GM18507 (cell line): Measurements from ENCODE around the gene LRMDA.

ENCODE experiments used
- DNase-seq: peaks from one replicate; pipeline ENCODE4 v3.0.0; 2011; ENCODE audit warnings: low read depth; ENCODE audit not compliant: insufficient read length; ENCODE audit errors: extremely low spot score
- FAIRE-seq: peaks from 2 replicates; lab custom pipeline; 2011; peaks lifted over from hg19 to GRCh38; lab: Jason Lieb, UNC

LRMDA gene

DNA sequence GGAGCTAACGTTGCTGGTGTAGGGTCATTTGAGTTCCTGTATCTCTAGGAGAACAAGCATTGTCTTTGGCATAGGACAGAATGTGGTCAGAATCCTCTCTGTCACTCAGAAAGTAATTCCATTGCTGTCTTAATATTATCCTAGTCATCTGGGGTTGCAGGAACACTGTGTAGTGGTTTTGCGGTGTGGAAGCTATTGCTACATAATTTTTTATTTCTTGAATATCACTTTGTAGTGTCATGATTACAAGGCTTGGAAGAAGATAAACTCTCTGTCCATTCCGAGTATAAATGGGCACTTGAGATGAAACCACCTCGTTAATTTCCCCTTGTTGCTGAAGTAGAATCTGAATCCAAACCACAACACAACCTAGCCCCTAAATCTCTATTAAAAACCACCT is 919.2 kb downstream of the LRMDA start:
- no peak for DNase-seq
- no peak for FAIRE-seq

DNA sequence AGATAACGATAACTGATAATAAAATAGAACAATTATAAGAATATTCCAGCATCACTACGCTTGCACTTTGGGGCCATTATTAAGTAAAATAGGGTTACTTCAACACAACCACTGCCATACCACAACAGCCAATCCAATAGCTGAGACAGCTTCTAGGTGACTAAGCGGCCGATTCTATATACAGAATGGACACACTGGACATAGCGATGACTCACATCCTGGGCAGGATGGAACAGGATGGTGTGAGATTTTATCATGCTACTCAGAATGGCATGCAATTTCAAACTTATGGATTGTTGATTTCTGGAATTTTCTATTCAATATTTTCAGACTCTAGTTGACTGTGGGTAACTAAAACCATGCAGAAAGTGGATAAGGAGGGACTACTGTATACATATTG is 920.9 kb downstream of the LRMDA start:
- DNase-seq, result no peak
- FAIRE-seq, result no peak

DNA sequence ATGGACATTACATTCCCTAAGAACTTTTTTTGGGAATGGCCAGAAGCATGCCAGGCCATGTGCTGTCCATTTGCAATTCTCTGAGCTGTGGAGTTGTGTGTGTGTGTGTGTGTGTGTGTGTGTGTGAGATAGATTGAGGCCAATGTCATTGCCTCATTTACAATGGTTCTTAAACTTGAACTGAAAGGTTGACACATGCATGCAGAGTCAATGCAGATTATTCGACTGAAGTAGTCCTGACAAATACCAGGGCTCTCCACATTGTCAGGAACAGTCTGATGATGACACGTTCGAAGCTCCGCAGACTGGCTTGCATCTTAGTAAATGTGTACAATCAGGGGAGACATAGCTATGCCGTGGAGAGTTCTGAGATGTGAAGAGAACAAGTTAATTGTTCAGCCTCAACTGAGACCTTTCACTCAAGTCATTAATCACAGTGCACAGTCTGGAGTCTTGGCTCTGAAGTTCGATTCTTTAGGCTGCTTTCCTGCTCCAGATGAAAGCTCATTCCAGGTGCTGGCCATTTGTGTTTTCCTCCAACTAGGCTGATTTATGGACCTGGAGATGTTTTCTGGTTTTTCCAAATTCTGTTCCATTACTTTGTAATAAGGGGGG is 921.9 kb downstream of the LRMDA start:
- no peak for DNase-seq
- no peak for FAIRE-seq

DNA sequence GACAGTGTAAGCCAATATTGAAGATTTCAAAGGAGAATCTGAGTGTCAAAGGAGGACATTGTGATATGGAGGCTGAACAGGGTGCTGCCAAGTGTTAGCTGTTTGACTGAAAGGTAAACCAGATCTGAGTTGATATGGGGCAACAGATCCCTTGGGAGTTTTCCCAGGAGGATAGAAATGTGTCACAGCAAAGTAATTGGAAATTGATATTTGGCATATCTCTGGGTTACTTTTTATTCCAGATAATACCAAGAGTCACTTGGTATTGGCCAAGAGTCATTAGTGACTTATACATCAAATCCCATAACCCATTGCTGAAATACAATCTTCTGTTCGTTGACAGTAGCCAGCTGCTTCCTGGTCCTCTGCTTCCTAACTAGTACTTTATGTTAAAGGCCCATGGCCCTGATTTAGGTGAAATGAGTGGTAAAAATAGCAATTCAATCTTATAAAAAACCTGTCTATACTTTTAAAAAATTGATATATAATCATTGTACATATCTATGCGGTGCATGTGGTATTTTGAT is 922.9 kb downstream of the LRMDA start:
- FAIRE-seq (no peak), DNase-seq (no peak)

DNA sequence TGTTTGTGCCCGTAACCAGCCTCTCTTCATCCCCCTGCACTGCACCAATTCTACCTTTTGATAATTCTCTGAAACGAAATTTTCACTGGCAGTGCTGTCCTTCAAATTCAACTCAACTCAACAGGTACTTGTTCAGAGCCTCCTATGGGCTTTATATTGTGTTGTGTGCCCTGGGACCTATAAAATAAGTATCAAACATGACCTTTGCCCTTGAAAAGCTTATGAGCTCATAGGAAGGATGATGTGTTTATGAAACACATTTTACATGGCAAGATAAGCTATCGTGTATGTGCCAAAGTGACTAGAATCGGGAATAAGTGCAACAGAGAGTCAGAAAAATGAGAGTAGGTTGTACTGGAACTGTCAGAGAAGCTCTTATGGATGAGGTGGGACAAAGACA is 923.5 kb downstream of the LRMDA start:
- DNase-seq (no peak), FAIRE-seq (no peak)

DNA sequence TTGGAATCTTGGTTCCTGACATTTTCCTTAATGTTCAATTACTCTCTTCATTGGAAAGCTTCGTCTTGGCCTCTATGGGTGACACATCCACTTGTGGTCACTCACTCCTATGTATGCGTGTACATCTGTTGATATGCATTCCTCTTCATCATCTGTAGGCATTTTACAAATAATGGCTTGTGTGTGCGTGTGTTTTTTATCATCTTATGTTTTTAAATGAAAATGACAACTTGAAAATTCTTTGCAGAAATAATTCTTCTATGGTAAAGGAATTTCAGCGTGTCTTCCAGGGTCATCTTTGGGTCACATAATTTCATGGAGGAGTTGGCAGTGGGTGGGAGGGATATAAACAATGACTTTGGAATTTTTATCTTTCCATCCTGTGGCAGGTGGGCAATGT is 925.1 kb downstream of the LRMDA start:
- DNase-seq, result no peak
- FAIRE-seq, result no peak

DNA sequence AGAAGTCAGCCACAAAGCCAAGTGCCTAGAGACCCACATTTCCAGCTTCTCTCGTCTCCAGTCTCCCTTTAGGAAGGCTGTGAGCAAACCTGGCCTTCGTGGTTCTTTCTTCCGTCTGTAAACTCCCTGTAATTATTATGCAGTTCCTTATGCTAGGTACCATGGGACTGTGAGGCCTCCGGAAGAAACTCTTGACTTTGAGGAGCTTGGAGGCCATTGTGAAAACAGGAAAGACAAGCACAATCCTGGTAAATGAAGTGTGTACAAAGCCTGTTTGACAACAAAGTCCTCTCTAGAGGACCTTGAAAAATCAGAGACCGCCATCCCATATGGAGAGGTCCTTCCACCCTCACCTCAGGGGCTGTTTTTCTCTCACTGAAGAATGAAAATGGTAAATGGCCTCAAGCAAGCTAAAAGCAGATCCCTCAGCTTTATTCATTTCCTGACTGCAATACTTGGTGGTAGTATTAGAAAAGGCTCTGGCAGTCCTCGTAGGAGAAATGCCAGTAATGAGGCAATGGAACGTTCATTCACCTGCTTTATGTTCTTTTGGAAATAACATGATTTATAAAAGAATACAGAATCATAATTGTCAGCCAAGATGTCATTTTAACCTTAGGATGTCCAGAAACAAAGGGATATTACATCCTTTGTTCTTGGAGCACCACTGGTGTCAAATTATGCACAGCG is 926.4 kb downstream of the LRMDA start:
- DNase-seq (no peak), FAIRE-seq (no peak)

DNA sequence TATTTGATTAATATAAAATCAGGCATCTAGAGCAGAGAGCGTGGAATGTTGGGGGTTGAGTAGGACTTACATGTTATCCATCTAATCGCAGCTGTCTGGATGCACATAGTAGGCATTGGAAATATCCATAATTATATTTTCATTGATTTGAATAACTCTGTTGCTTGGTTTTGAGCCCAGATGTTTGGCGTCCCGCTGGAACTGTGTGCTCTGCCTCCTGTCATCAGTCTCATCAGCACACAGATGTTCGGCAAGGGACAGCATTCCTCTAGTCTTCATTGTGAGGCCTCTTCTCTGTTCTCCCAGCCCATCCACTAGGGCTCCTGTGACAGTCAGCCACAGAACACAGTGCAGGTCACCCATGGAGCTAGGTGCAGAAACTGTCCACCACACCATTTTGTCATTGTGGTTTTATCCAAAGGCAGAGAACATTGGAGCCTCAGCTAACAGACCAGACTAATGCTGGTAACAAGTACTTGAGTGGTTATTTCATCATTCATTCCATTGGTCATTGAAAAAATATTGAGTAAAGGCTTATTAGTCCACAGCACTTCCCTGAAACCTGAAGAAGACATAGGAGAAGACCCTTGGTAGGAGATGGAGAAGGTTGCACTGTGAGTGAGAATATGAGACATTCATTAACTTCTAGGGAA is 927.4 kb downstream of the LRMDA start:
- no peak for DNase-seq
- no peak for FAIRE-seq

DNA sequence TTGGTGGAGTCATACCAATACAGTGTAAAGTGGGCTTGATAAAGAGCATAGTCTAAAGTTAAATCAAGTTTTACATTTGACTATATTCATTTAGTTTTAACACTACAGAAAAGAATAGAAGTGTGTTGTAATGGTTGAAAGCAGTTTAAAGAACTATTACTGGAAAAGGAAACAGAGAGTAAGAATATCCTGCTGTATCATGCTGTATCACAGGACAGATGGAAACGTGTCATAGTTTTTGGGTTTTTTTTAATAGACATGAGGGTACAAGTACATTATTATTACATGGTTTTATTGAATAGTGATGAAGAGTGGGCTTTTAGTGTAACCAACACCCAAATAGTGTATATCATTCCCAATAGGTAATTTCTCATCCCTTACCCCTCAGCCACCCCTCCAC is 944.3 kb downstream of the LRMDA start:
- FAIRE-seq, result no peak
- DNase-seq, result no peak

DNA sequence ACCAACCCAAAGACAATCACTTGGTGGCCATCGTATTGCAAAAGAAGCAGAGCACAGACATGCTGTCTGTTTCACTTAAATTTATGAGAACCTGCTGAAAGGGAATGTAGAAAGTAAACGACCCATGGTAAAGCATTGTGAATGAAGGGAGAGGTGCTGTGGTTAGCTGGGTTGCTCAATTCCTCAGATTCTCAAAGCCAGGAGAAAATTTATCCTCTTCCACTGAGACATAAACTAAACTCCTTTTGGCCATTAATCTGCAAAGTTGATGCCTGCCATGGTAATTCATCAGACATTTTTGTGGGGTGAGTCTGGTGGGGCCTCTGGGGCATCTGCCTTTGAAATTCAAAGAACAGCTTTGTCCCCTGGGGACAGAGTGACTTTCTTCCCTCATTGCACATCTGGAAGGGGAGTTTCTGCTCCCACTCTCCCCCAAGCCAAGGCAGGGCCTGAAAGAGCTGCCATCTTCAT is 951.0 kb downstream of the LRMDA start:
- no peak for DNase-seq

DNA sequence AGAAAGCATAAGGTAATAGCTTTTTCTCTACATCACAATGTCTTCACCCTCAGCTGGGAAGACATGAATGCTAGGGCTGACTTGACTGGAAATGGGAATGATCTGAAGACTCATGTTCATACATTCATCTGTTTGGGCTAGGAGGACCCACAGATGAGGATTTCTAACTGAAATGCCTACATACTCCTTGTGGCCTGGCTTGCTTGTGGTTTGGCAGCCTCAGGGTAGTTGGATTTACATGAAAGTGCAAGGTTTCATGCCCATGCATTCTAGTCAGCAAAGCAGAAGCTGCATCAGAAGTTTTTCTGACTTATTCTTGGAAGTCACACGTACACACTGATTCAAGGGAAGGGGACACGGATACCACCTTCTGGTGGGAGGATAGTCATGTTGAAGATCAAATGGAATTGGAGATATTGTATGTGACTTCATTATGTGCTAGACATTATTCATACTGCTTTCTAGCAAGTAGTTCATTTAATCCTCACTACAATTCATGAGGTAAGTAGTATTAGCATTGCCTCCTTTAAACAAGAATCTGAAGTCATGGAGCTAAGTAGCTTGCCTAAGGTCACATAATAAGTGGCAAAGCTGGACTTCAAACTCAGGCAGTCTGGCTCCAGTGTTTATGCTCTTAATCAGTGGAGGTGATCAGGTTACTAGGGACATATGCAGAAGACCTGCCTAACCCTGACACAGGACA is 957.0 kb downstream of the LRMDA start:
- DNase-seq, result no peak
- FAIRE-seq, result no peak

More for the DNA sequence above, 951.0 kb downstream of the LRMDA start:
- no peak for FAIRE-seq

DNA sequence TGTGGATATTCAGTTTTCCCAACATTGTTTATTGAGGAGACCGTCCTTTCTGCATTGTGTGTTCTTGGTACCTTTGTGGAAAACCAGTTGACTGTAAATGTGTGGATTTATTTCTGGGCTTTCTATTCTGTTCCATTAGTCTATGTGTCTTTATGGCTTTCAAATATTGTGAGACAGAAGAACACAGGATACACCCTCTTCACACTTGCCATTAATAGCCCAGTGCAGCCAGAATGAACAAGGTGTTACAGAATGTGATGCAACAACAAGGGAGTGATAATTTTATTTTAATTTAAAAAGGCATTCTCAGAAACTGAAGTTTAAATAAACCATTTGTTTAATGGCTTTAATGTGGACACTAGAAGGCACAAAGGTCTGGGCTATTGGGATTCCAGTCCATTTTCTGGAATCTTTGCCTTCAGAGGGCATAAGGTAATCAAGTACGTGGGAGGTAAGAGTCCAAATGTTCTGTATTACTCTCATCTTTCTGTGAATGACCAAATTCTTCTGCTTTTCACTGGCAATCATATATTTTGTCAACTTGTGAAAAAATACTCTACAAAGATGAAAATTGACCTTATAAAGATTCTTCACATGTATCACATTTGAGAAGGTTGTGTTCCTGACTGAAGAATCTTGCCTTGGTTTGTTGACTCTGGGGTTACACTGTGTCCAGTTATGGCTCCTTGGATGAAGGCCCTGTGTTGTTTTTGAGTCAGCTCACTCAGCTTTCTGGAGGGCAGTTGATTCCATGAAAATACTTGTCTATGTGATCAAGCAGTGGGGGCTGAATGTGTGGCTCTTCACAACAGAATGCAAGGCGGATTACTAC is 962.7 kb downstream of the LRMDA start:
- FAIRE-seq, result no peak
- DNase-seq, result no peak

DNA sequence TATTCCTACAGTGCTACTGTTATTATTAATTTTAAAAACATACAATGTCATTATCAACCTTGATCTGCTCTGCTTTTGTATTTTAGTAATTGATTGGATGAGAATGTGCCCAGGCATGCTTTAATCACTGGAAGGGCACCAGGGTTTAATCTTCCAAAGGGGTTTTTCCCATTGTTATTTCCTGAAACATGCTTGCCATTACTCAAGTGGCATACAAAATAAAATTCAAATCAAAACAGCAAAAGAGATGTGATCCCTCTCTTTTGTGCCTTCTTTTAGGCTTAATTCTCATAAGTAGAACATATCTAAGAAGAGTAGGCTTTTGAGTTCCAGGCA is 963.3 kb downstream of the LRMDA start:
- no peak for FAIRE-seq
- no peak for DNase-seq

DNA sequence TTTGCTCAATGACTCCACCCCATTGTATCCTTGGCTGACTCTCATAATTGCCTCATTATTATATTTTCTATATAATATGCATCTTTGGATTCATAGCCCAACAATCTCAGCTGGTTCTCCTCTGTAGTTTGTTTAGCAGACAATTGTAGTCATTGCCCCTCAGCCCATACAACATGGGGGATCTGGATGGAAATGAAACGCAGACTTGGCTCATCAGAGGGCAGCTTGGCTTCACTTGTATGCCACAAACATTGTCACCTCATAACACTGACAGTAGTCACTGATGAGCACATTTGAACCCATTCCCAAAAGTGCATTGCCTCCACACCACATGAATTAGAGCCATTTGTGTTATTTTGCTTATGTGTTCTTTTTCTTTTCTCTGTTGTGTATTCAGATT is 963.8 kb downstream of the LRMDA start:
- DNase-seq (no peak), FAIRE-seq (no peak)

DNA sequence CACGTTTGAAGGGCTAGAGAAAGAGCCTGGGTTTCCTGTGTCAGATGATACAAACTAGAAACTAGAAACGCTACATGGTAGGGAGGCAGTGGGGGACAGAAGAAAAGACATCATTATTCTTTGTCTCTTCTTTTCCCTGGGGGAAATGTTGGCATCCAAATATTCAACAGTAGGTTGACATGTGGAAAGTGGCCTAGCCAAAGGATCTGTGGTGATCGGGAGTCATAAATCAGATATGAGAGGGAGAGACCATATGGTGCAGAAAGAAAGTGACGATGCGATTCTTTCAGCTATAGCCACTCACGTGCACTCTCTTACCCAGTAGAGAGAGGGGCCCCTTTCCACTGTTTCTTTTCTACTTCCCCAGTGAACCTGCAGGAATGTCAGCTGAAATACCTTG is 964.7 kb downstream of the LRMDA start:
- FAIRE-seq, result no peak
- no peak for DNase-seq

DNA sequence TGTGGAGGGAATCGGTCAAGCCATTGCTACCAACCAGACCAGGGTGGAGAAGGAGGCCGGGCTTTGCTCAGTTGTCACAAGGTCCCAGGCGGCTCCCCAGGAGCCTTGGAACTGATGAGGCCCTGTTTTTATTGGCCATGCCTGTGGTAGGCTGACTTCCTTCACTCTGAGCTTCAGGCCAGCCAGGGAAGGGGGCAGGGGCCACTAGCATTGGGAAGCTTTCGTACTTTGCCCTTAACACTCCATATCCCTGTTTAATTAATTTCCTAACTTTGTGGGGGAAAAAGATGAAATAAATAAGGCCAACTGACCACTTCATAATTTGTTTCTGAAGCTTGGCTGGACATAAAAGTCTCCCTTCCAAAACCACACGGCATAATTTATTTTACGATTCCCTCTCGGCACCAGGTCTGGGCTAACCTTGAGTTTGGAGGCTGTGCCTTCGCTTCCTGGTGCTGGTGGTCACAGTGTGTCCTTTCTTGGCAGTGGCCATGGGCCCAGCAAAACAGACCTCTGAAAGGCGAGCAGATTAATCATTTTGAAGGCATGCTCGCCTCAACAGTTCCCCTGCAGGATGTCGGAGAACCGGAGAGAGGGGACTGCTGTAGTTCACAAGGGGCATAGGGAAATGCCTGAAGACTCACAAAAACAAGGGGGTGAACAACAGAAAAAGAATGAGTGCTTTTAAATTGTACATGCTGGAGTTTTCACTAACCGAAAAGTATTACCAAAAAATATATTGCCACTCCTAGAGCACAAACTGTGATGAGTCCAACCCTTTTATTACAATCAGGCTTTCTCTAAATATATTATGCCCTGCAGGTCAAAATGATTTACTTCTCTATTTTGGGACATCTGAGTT is 966.0 kb downstream of the LRMDA start:
- no peak for DNase-seq
- FAIRE-seq, result no peak

DNA sequence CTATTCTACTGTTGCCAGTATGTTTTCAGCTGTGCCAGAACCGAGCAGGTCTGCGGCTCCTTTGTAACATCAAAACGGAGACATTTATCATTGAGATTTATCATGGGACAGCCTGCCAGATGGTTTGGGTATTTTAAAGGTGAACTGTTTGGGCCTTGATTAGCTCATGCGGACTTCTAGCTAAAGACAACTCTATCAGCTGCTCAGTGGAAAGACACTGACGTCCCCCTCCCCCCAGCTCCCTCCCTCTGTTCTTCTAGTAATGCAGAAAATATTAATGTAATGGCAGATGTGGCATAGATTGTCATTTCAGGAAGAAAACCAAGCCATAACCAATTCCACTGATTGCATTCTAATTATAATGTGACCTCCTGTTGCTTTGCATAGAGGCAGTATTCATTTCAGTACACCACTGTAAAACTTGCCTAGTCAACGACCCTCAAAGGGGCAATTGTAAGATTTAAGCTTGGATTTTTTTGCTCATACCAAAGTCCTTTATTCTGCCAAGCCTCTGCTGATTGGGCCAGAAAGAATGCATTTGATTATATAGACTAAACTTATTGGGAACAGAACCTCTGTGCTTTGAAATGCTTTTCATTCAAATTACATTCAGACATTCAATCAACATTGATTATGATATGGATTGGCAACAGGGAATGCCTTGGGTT is 966.8 kb downstream of the LRMDA start:
- DNase-seq (no peak), FAIRE-seq (no peak)

DNA sequence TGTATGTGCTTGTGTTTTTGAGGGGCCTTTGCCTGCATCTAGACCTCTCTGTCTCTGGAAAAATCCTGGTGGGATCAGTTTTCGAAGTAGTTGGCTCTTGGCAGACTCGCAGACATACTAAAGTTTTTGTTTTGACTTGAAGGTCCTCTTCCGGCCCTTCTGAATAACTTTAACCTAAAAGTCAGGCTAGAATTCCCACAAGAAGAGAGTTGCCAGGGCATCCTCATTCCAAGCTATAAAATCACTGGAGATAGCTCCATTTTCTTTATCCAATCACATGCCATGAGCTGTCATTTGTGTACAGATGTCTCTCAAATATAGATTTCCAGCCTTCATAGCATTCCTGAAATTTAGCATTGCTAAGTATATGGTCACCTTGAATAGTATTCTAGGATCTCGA is 967.8 kb downstream of the LRMDA start:
- no peak for DNase-seq

More for the DNA sequence above, 967.8 kb downstream of the LRMDA start:
- no peak for FAIRE-seq
